GM12878 (cell line): Measurements from ENCODE around the gene GDF3. TPM values are rescaled to one million over a fixed set of nuclear protein-coding genes. Genes with fewer than 3 reads are reported as not detected.
"Not testable (repeated sequence)": the region's sequence is repeated elsewhere in the genome, so short reads cannot be mapped to it uniquely, and the experiment has no call there.

ENCODE experiments used
- ATAC-seq: fragments of 200-7000 bp; cut with Tn5 transposase; 3 replicates; pipeline ENCODE4 v1.9.1; 2020; ENCODE audit warnings: mild to moderate bottlenecking, moderate library complexity
- BruUV-seq: library from RNA; stranded (reverse); fragments of 400-500 nt; replicated peaks from 2 replicates; lab custom pipeline; 2021; lab: Mats Ljungman, UMichigan
- CTCF ChIA-PET: fragments of 300-600 bp; sonication (Branson Sonifier 250); formaldehyde crosslinking; extraction: SDS; loops from one replicate; lab custom pipeline; 2021; ENCODE audit warnings: inconsistent platforms; lab: Yijun Ruan, JAX
- POLR2A ChIA-PET: fragments of 350-600 bp; formaldehyde crosslinking; extraction: SDS; loops from one replicate; lab custom pipeline; 2021; ENCODE audit warnings: inconsistent platforms; lab: Charles Lee
- RAD21 ChIA-PET: fragments of 300-600 bp; sonication (Branson Sonifier 250); formaldehyde crosslinking; loops from one replicate; lab custom pipeline; 2023; ENCODE audit warnings: antibody characterized with exemption; ENCODE audit not compliant: unreplicated experiment; lab: Charles Lee
- SMC1A ChIA-PET: fragments of 300-600 bp; sonication (Branson Sonifier 250); formaldehyde crosslinking; loops from one replicate; lab custom pipeline; 2023; ENCODE audit not compliant: unreplicated experiment, uncharacterized antibody; lab: Charles Lee
- DNase-seq: peaks from one replicate; pipeline ENCODE4 v3.0.0-alpha.2; 2011; ENCODE audit warnings: low read depth, low spot score
- FAIRE-seq: peaks from 3 replicates; lab custom pipeline; 2011; peaks lifted over from hg19 to GRCh38; lab: Jason Lieb, UNC
- H2AFZ ChIP-seq: 2 replicates; pipeline ENCODE4 v1.6.0; 2011; ENCODE audit warnings: low read depth, low read length, control low read depth; ENCODE audit not compliant: control insufficient read depth
- H3K27ac ChIP-seq: 2 replicates; pipeline ENCODE4 v1.5.1; 2011; ENCODE audit warnings: control low read depth; ENCODE audit not compliant: control insufficient read depth, insufficient read depth
- H3K27me3 ChIP-seq, 2 experiments: replicated peaks in 1 of 2; 2 replicates each; pipeline versions ENCODE4 v1.6.0 to v1.6.1; 2011; ENCODE audit warnings: low read length in 1 of 2; ENCODE audit not compliant: control insufficient read depth in 2 of 2, insufficient read depth in 2 of 2
- H3K36me3 ChIP-seq, 2 experiments: 2 replicates each; pipeline ENCODE4 v1.5.1; 2011; ENCODE audit warnings: low read length in 1 of 2; ENCODE audit not compliant: control insufficient read depth in 2 of 2, insufficient read depth in 2 of 2
- H3K4me1 ChIP-seq: 2 replicates; pipeline ENCODE4 v1.6.1; 2011; ENCODE audit warnings: mild to moderate bottlenecking, low read length, moderate library complexity, mixed read lengths; ENCODE audit not compliant: control insufficient read depth, insufficient read depth
- H3K4me2 ChIP-seq: 2 replicates; pipeline ENCODE4 v1.6.0; 2011; ENCODE audit warnings: control low read depth; ENCODE audit not compliant: control insufficient read depth, insufficient read depth
- H3K4me3 ChIP-seq: fragments of 200-600 bp; sonication (generic); 2 replicates; pipeline ENCODE4 v1.5.1; 2016
- H3K79me2 ChIP-seq: 2 replicates; pipeline ENCODE4 v1.6.0; 2011; ENCODE audit warnings: low read length; ENCODE audit not compliant: control insufficient read depth, insufficient read depth
- H3K9ac ChIP-seq: 2 replicates; pipeline ENCODE4 v1.8.0; 2011; ENCODE audit warnings: low read length, control low read depth, mixed read lengths; ENCODE audit not compliant: control insufficient read depth, insufficient read depth
- H3K9me3 ChIP-seq: replicated peaks from 3 replicates; pipeline ENCODE4 v1.5.1; 2011; ENCODE audit warnings: mild to moderate bottlenecking, low read length; ENCODE audit not compliant: control insufficient read depth, insufficient read depth
- H4K20me1 ChIP-seq: 2 replicates; pipeline ENCODE4 v1.6.0; 2011; ENCODE audit not compliant: control insufficient read depth, insufficient read depth
- ASH2L ChIP-seq: fragments of 300-600, 200-600 bp; sonication (generic); IDR thresholded peaks from 2 replicates; pipeline ENCODE4 v1.6.1; 2017; ENCODE audit warnings: low read depth, mild to moderate bottlenecking, borderline replicate concordance
- EGR1 ChIP-seq, 2 experiments: IDR thresholded peaks; 1 replicate in 1 of 2; 2 replicates in 1 of 2; pipeline ENCODE4 v1.6.1; 2011 to 2012; ENCODE audit warnings: low read depth in 2 of 2, low read length in 2 of 2, borderline replicate concordance in 1 of 2, mild to moderate bottlenecking in 1 of 2, moderate library complexity in 1 of 2
- GABPA ChIP-seq: IDR thresholded peaks from 2 replicates; pipeline ENCODE4 v1.6.1; 2014; ENCODE audit warnings: antibody characterized with exemption, low read depth, mild to moderate bottlenecking, inconsistent platforms
- IRF4 ChIP-seq: IDR thresholded peaks from 2 replicates; pipeline ENCODE4 v1.6.1; 2011; ENCODE audit warnings: low read depth, low read length
- PRDM15 ChIP-seq: fragments of 450-650 bp; formaldehyde crosslinking; IDR thresholded peaks from 2 replicates; pipeline ENCODE4 v1.4.0; 2020; ENCODE audit warnings: mild to moderate bottlenecking, moderate library complexity
- SMAD1 ChIP-seq: fragments of 450-650 bp; IDR thresholded peaks from 2 replicates; pipeline ENCODE4 v1.6.1; 2018; ENCODE audit warnings: mild to moderate bottlenecking, low read depth; ENCODE audit not compliant: partially characterized antibody
- SMARCA5 ChIP-seq: fragments of 450-650 bp; IDR thresholded peaks from 2 replicates; pipeline ENCODE4 v1.6.1; 2017; ENCODE audit warnings: mild to moderate bottlenecking
- SREBF1 ChIP-seq: IDR thresholded peaks from 2 replicates; pipeline ENCODE4 v1.6.1; 2012; ENCODE audit warnings: mild to moderate bottlenecking, low read length
- TARDBP ChIP-seq: IDR thresholded peaks from 2 replicates; pipeline ENCODE4 v1.6.1; 2016; ENCODE audit warnings: borderline replicate concordance
- WGBS: methylation state at CpG from one replicate; pipeline ENCODE4 v1.1.6; 2016; ENCODE audit warnings: low lambda C conversion rate; ENCODE audit not compliant: insufficient replicate concordance, insufficient coverage; ENCODE audit errors: missing lambda C conversion rate; 5-methylcytosine and 5-hydroxymethylcytosine counted together
- in situ Hi-C: fragments of 300-500 bp; cut with MboI; formaldehyde crosslinking; loops from 9 replicates; pipeline ENCODE4 v1.14.3; 2018; ENCODE audit warnings: mixed read lengths
- intact Hi-C: fragments of 100-400 bp; cut with micrococcal nuclease; formaldehyde crosslinking; loops from one replicate; pipeline ENCODE4 v1.14.2; 2022; ENCODE audit not compliant: unreplicated experiment
- polyA plus RNA-seq, 11 experiments: library from polyadenylated mRNA; depleted of rRNA in 4 of 11; unstranded in 6 of 11; stranded (reverse) in 5 of 11; fragments of >200 nt; fragmentation: Nextera tagmentation in 4 of 11; fragmentation: Illumina TruSeq in 1 of 11; extraction: Ambion mirVana in 4 of 11; extraction: Trizol in 1 of 11; gene quantifications; 1 replicate in 1 of 11; 2 replicates in 10 of 11; pipeline versions ENCODE4 v1.2.1 to v1.2.3, GENCODE V29; 2011 to 2016; ENCODE audit warnings: inconsistent platforms in 2 of 11, missing spikeins in 2 of 11, low read depth in 1 of 11
- total RNA-seq, 4 experiments: library from RNA; depleted of rRNA in 3 of 4; stranded (reverse); fragments of >200 nt in 3 of 4; fragmentation: Illumina TruSeq in 1 of 4; extraction: Trizol in 1 of 4; gene quantifications; 2 replicates each; pipeline versions ENCODE4 v1.2.1 to v1.2.3, GENCODE V29; 2013 to 2021

Gene GDF3
- total and polyA plus RNA-seq, 10 of the 15 experiments (the other 5 are each of a cell fraction or from before 2014, with no cell fraction given): not detected

- ChIA-PET SMC1A (no interaction called here), RAD21 (no interaction called here), CTCF (no interaction called here), POLR2A (no interaction called here)
- 3% methylated on average over 5 of the region's 5 CpGs for WGBS
- no peak for FAIRE-seq
- Histone ChIP-seq H3K27me3 (no peaks in the 10 kb centered on the region; a peak in 1 of 4 replicates), H2AFZ (no peak overlapping the region), H3K4me1 (no peaks in the 10 kb centered on the region), H3K4me3 (no peak overlapping the region), H3K9ac (no peak overlapping the region), H3K9me3 (no peaks in the 10 kb centered on the region), H4K20me1 (no peaks in the 10 kb centered on the region), H3K27ac (no peak overlapping the region), H3K36me3 (no peaks in the 10 kb centered on the region), H3K4me2 (no peak overlapping the region), H3K79me2 (no peaks in the 10 kb centered on the region)
- TF ChIP-seq IRF4: no peak
- no peak for TF ChIP-seq EGR1 (IDR thresholded peaks at IDR 0.05; ENCODE audit: borderline replicate concordance in 1 of 2, low read depth in 2 of 2, low read length in 2 of 2)
- TF ChIP-seq SMARCA5: no peak
- TF ChIP-seq ASH2L: no peak
- TF ChIP-seq SREBF1: no peak
- TF ChIP-seq GABPA: no peak
- no peak for TF ChIP-seq SMAD1
- TF ChIP-seq TARDBP: no peak
- no peak for TF ChIP-seq PRDM15 (CRISPR knock-in tag)
- in situ Hi-C loops (no loop called here), intact Hi-C loops (no loop called here)
- no TSS peak for BruUV-seq
- ATAC-seq: no peak
- no peak for DNase-seq
These were observed 35.9 kb upstream of the GDF3 start for GRCh38 chr12:7731486-7731885.

GRCh38 chr12:7730984-7731383 lies 35.4 kb upstream of the GDF3 start:
- BruUV-seq, H3K9me3 ChIP-seq, in situ Hi-C loops, H3K36me3 ChIP-seq, H3K27me3 ChIP-seq, DNase-seq, SMC1A ChIA-PET, intact Hi-C loops, H2AFZ ChIP-seq, CTCF ChIA-PET, POLR2A ChIA-PET, H3K4me1 ChIP-seq, H4K20me1 ChIP-seq, ATAC-seq, H3K4me2 ChIP-seq, H3K27ac ChIP-seq, H3K9ac ChIP-seq, H3K4me3 ChIP-seq, H3K79me2 ChIP-seq, RAD21 ChIA-PET, FAIRE-seq: not testable (repeated sequence)
